NCI-H748 (cell line): ENCODE measurements around the gene DIP2C.

ENCODE experiments used
- DNase-seq: peaks from one replicate; lab custom pipeline; 2025; ENCODE audit not compliant: unreplicated experiment; lab: John Stamatoyannopoulos, UW

The DIP2C gene

GRCh38 chr10:677750-678661, 11.5 kb downstream of the DIP2C start:
- DNase-seq = no peak

GRCh38 chr10:677038-677437, 12.4 kb downstream of the DIP2C start:
- DNase-seq = no peak

GRCh38 chr10:676178-676577, 13.3 kb downstream of the DIP2C start:
- no peak for DNase-seq

- no peak for DNase-seq
Observed at GRCh38 chr10:675532-675931, 13.9 kb downstream of the DIP2C start.

GRCh38 chr10:673492-673891, 16.0 kb downstream of the DIP2C start:
- no peak for DNase-seq

GRCh38 chr10:672992-673391, 16.5 kb downstream of the DIP2C start:
- no peak for DNase-seq

- no peak for DNase-seq
Observed at GRCh38 chr10:672203-672602, 17.3 kb downstream of the DIP2C start.

GRCh38 chr10:670990-671389, 18.5 kb downstream of the DIP2C start:
- no peak for DNase-seq

GRCh38 chr10:670038-670437, 19.4 kb downstream of the DIP2C start:
- DNase-seq = no peak

- DNase-seq = no peak
Observed at GRCh38 chr10:668786-669485, 20.5 kb downstream of the DIP2C start.

GRCh38 chr10:667602-668143, 21.8 kb downstream of the DIP2C start:
- no peak for DNase-seq

- DNase-seq = no peak
Observed at GRCh38 chr10:667096-667495, 22.4 kb downstream of the DIP2C start.

- DNase-seq = no peak
Observed at GRCh38 chr10:666237-667012, 23.0 kb downstream of the DIP2C start.

GRCh38 chr10:665579-666091, 23.8 kb downstream of the DIP2C start:
- no peak for DNase-seq

GRCh38 chr10:664893-665292, 24.6 kb downstream of the DIP2C start:
- DNase-seq = no peak

GRCh38 chr10:664301-664700, 25.2 kb downstream of the DIP2C start:
- no peak for DNase-seq

- DNase-seq = no peak
Observed at GRCh38 chr10:663831-664251, 25.6 kb downstream of the DIP2C start.

GRCh38 chr10:663466-663751, 26.1 kb downstream of the DIP2C start:
- DNase-seq = no peak

GRCh38 chr10:662686-663465, 26.6 kb downstream of the DIP2C start:
- peak; percentile 27 for DNase-seq

GRCh38 chr10:662223-662605, 27.3 kb downstream of the DIP2C start:
- DNase-seq = peak; percentile 73
